G401 (cell line): ENCODE results near the gene GALNTL6. TPM values are rescaled to one million over a fixed set of nuclear protein-coding genes. Genes with fewer than 3 reads are reported as not detected.
"Not testable (repeated sequence)": the region's sequence is repeated elsewhere in the genome, so short reads cannot be mapped to it uniquely, and the experiment has no call there.

Experiments
- DNase-seq: peaks from one replicate; pipeline ENCODE4 v3.0.0-alpha.2; 2015; ENCODE audit warnings: low spot score
- in situ Hi-C: cut with HindIII; loops from 2 replicates; pipeline ENCODE4 v1.10.0; 2016; ENCODE audit warnings: low sequenced_read_pairs, mixed read lengths
- total RNA-seq: library from RNA; depleted of rRNA; stranded (reverse); fragments of >200 nt; shearing (Covaris generic); gene quantifications from 2 replicates; pipeline ENCODE4 v1.2.3, GENCODE V29; 2014

The GALNTL6 gene
- total RNA-seq, 1 experiment from 2014 or later = not detected

GRCh38 chr4:172666711-172667368 lies 853.6 kb downstream of the GALNTL6 start:
- in situ Hi-C loops = no loop called here
- no peak for DNase-seq

DNA sequence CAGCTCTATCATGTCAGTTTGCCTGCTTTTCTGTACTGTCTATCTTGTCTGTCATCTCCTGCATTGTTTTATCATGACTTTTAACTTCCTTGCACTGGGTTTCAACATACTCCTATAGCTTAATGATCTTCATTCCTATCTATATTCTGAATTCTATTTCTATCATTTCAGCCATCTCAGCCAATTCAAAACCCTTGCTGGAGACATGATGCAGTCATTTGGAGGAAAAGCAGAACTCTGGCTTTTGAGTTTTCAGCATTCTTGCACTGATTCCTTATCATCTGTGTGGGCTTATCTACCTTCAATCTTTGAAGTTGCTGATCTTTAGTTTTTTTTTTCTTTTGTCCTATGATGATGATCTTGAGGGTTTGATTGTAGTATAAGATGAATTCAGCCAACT lies 861.6 kb downstream of the GALNTL6 start:
- in situ Hi-C loops = no loop called here

GRCh38 chr4:172675232-172675631 lies 862.0 kb downstream of the GALNTL6 start:
- DNase-seq = no peak
- in situ Hi-C loops = no loop called here

More for the DNA sequence above, 861.6 kb downstream of the GALNTL6 start:
- DNase-seq = no peak

DNA sequence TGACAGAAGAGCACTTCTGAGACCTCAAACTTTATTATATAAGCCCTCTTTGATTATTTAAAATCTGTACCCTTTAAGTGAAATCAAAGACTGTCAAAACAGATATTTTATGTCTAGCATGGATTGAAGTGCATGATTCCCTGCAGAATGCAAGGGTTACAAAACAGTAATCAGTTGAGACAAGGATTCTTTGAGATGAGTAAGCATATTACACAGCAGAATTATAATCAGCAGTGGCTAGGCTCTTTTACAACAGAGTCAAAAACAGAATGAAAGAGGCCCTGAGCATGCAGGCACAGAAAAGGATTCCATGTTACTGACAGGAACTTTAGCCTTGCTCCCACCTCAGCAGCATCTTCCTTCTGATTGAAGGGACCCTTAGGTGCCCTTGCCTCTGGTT lies 867.5 kb downstream of the GALNTL6 start:
- in situ Hi-C loops = no loop called here

DNA sequence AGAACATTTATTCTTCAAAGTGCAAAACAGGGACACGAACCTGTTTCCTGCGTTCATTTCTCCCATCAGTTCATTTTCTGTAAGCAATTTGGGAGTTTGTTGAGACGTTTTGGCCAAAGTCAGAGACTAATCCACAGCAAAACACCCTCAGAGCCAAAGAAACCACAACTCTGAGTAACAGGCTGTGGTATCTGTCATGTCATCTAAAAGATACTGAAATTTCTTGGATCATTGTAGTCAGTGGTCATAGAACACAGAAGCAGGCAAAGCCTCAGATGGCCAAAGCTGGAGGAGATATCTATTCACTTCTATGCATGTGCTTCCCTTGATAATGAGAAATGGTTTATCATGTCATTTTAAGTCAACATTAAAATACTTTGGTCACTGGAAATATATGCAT lies 869.8 kb downstream of the GALNTL6 start:
- in situ Hi-C loops = no loop called here
- no peak for DNase-seq

More for the DNA sequence above, 867.5 kb downstream of the GALNTL6 start:
- no peak for DNase-seq

DNA sequence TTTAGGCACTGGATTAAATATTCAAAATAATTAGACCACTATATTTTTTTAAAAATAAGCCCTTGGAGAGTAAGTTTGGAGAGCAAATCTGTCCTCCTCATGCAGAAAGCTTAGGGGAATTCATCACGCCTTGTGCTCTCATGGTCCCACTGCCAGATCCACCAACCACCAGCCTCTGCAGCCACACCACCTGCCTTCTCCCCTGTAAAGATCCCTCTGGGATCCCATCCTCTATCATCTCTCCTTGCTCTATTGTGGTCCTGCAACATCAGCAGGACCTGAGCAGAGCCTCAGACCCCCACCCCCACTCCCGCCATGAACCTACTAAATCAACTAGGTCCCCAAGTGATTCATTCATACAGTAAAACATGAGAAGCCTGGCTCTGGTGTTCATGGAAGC lies 872.8 kb downstream of the GALNTL6 start:
- no peak for DNase-seq
- in situ Hi-C loops = no loop called here

GRCh38 chr4:172688534-172688933 lies 875.3 kb downstream of the GALNTL6 start:
- in situ Hi-C loops = no loop called here

GRCh38 chr4:172691552-172691951 lies 878.3 kb downstream of the GALNTL6 start:
- in situ Hi-C loops = no loop called here
- DNase-seq = no peak

More at GRCh38 chr4:172688534-172688933, 875.3 kb downstream of the GALNTL6 start:
- no peak for DNase-seq

DNA sequence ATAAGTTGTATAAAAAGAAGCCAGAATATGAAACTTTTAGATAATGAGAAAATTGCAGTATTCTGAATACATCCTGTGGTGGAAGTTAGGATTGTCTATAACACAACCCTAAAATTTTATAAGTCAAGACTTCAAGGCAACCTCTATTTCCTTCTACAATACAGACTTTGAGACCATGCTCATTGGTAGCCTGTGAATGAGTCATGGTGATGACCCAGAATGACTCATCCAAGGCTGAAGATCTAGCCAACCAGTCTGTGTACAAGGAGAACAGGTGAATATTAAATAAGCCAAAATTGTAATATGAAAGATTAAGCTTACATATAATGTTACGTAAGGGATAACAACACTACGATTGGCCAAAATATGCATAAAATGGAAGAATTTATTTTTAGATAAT lies 879.5 kb downstream of the GALNTL6 start:
- no peak for DNase-seq
- in situ Hi-C loops = no loop called here

- no peak for DNase-seq
- in situ Hi-C loops = no loop called here
Observed at GRCh38 chr4:172698256-172698655, 885.1 kb downstream of the GALNTL6 start.

DNA sequence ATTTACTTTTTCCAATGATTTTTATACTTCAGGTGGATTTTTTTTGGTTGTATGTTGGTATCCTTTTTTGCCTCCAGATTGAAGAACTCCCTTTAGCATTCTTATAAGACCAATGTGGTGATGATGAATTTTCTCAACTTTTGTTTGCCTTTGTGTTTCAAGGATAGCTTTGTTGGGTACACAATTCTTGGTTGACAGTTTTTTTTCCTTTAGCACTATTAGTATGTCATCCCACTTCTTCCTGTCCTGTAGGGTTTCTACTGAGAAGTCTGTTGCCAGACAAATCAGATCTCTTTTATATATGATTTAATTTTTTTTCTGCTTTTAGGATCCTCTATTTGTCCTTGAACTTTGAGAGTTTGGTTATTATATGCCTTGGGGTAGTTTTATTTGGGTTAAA lies 892.4 kb downstream of the GALNTL6 start:
- in situ Hi-C loops = no loop called here
- DNase-seq = no peak

DNA sequence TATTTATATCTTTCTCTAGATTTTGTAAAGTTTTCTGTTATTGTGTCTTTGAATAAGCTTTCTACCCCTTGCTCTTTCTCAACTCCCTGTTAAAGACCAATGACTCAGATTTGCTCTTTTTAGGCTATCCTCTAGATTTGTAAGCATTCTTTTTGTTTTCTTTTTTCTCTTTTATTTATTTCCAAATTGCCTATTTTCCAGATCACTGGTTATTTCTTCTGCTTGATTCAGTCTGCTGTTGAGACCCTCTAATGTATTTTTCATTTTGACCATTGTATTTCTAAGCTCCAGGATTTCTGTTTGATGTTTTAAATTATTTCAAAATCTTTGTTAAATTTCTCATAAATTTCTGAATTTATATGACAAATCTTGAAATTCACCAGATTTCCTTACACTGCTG lies 892.8 kb downstream of the GALNTL6 start:
- in situ Hi-C loops = no loop called here
- DNase-seq = no peak

GRCh38 chr4:172707622-172708021 lies 894.4 kb downstream of the GALNTL6 start:
- no peak for DNase-seq
- in situ Hi-C loops = no loop called here

- in situ Hi-C loops = no loop called here
- DNase-seq = no peak
Observed at GRCh38 chr4:172708184-172708583, 895.0 kb downstream of the GALNTL6 start.

- DNase-seq = no peak
- in situ Hi-C loops = no loop called here
Observed at GRCh38 chr4:172709376-172709775, 896.2 kb downstream of the GALNTL6 start.

- in situ Hi-C loops = no loop called here
Observed at GRCh38 chr4:172716291-172716690, 903.1 kb downstream of the GALNTL6 start.

DNA sequence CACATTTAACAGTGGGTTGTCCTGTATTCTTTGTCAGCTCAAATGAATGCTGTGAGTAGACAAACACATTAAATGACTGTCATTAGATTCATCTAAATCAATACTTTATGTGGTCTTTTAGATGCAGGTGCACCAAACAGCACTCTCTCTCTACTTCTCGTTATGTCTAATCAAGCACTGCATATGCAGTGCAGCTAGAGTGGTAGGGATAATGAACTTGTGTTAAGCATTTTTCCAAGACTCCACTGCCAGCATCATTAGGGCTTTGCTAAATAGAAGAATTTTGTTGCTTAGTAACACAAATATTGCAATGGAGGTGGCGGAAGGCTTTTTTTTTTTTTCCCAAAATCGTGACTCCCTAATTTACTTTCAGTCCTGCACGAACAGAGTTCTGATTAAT lies 908.5 kb downstream of the GALNTL6 start:
- DNase-seq = no peak
- in situ Hi-C loops = no loop called here

More at GRCh38 chr4:172716291-172716690, 903.1 kb downstream of the GALNTL6 start:
- DNase-seq = no peak

DNA sequence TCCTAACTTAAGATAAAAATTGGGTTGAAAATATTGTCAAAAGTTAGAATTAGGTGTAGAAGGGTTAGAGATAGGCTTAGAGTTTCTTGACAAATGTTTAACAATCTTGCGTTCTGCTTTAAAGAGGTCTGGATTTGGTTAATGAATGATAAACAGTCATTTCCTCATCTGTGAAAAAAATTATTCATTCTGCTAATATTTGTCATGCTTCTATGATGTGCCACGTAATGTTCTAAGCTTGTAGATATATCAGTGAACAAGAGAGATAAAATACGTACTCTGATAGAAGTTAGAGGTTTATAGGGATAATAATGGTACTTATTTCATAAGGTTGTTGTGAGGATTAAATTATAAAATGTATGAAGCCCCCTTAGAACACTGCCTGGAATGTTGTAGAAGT lies 912.4 kb downstream of the GALNTL6 start:
- in situ Hi-C loops = no loop called here
- no peak for DNase-seq

DNA sequence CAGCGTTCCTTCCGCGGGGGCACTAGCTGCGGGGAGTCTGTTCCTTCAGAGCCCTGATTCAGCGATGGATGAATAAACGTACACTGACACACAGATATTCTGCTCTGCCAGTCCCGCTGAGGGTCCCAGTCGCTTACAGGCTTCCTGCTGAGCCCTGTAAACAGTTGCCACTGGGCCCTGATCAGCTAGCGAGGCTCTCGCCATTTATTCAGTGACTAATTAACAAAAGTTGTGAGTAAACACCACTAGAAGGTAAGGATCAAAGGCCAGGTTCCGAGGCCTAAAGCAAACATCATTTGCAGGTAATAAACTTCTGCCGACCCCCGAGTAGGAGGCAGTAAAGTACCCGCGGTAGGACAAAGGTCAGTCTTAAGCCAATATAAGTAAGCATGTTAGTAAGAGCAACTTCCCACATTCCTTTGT lies 912.8 kb downstream of the GALNTL6 start:
- no peak for DNase-seq
- in situ Hi-C loops = no loop called here

- no peak for DNase-seq
- in situ Hi-C loops = no loop called here
Observed at GRCh38 chr4:172727631-172728030, 914.4 kb downstream of the GALNTL6 start.

GRCh38 chr4:172733645-172734044 lies 920.4 kb downstream of the GALNTL6 start:
- in situ Hi-C loops, DNase-seq: not testable (repeated sequence)
